ENCODE measurements around the gene KCNJ1. TPM values are rescaled to one million over a fixed set of nuclear protein-coding genes. Genes with fewer than 3 reads are reported as not detected.

Gene KCNJ1
- total and polyA plus RNA-seq, 9 of the 15 experiments (the other 6 are each of a cell fraction or from before 2014, with no cell fraction given): not detected

- TF ChIP-seq ATF6 (CRISPR knock-in tag; IDR thresholded peaks at IDR 0.05): no peak
- no peak for TF ChIP-seq JUN (IDR thresholded peaks at IDR 0.05; ENCODE audit: borderline replicate concordance, low read depth, low read length)
- TF ChIP-seq JUN (CRISPR knock-in tag; IDR thresholded peaks at IDR 0.05; ENCODE audit: borderline replicate concordance): no peak
- no peak for TF ChIP-seq CHCHD3 (CRISPR knock-in tag; IDR thresholded peaks at IDR 0.05)
- TF ChIP-seq DMBX1 (CRISPR knock-in tag; IDR thresholded peaks at IDR 0.05; ENCODE audit: borderline replicate concordance): no peak
- TF ChIP-seq POLR3G (IDR thresholded peaks at IDR 0.05; ENCODE audit: extremely low read depth, insufficient read length, insufficient replicate concordance): no peak
- no peak for TF ChIP-seq ZNF445 (CRISPR knock-in tag; IDR thresholded peaks at IDR 0.05; ENCODE audit: low read depth)
- no peak for TF ChIP-seq KDM2B (CRISPR knock-in tag; IDR thresholded peaks at IDR 0.05)
- no peak for TF ChIP-seq CCNT2 (IDR thresholded peaks at IDR 0.05; ENCODE audit: borderline replicate concordance, extremely low read depth, insufficient read length, low read depth, low read length)
- no peak for TF ChIP-seq POLR2AphosphoS2 (IDR thresholded peaks at IDR 0.05; ENCODE audit: low read length)
Observed at GRCh38 chr11:128893578-128894285, 26.6 kb upstream of the KCNJ1 start (continued).
